HG02642 (cell line): ENCODE results near the gene PRKACG.
"Not testable (repeated sequence)": the region's sequence is repeated elsewhere in the genome, so short reads cannot be mapped to it uniquely, and the experiment has no call there.

Experiments used
- ATAC-seq: cut with Tn5 transposase; IDR thresholded peaks from one replicate; pipeline ENCODE4 v1.9.1; 2021; ENCODE audit warnings: mild to moderate bottlenecking; ENCODE audit not compliant: unreplicated experiment, poor library complexity

PRKACG gene

GRCh38 chr9:69027355-69028097, 13.6 kb upstream of the PRKACG start:
- ATAC-seq, result peak; percentile 82

DNA sequence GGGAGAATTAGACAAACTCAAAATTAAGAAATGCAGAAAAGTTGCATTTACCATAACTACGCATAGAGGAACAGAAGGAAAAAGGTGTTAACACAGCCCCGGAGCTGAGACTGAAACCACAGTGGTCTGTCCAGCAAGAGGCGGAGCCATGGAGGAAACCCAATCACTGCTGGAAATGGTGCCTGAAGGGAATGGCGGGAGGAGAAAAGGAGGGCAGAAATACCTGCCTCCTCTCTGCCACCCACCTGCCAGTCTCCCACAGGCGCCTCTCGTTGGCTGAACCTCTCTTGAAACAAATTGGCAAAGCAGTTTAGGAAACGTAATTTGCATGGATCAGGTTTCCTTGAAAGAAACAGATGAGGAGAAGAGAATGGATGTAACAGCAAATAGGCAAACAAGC, 9.7 kb upstream of the PRKACG start:
- ATAC-seq, result no peak

- ATAC-seq, result no peak
Observed at GRCh38 chr9:69020301-69021145, 6.6 kb upstream of the PRKACG start.

DNA sequence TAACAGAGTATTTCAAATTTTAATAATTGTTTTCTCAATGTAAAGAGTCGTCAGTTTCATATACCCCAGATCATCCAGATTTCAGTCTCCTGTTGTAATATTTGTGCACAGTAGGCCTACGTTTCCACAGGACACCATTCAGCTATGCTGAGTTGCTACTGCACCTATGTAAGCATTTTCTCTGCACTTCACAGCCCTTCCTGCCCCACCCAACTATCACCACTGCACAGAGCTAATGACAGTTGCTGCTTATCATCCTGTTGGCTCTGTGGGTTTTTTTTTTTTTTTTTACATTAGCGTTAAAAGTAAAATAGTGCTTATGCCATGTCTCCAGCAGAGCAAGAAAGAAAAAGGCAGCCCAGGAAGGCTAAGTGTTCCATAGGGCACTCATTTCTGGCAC, 5.9 kb upstream of the PRKACG start:
- ATAC-seq, result no peak

- ATAC-seq, result no peak
Observed at GRCh38 chr9:69018737-69019136, 4.8 kb upstream of the PRKACG start.

- no peak for ATAC-seq
Observed at GRCh38 chr9:69016191-69017096, 2.5 kb upstream of the PRKACG start.

DNA sequence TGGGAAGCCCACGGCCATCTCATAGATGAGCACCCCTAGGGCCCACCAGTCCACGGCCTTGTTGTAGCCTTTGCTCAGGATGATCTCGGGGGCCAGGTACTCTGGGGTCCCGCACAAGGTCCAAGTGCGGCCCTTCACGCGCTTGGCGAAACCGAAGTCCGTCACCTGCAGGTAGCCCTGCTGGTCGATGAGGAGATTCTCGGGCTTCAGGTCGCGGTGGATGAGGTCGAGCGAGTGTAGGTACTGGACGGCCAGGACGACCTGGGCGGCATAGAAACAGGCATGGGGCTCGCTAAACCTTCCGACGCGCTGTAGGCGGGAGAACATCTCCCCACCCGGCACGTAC, 558 bp downstream of the PRKACG start:
- ATAC-seq, result no peak

DNA sequence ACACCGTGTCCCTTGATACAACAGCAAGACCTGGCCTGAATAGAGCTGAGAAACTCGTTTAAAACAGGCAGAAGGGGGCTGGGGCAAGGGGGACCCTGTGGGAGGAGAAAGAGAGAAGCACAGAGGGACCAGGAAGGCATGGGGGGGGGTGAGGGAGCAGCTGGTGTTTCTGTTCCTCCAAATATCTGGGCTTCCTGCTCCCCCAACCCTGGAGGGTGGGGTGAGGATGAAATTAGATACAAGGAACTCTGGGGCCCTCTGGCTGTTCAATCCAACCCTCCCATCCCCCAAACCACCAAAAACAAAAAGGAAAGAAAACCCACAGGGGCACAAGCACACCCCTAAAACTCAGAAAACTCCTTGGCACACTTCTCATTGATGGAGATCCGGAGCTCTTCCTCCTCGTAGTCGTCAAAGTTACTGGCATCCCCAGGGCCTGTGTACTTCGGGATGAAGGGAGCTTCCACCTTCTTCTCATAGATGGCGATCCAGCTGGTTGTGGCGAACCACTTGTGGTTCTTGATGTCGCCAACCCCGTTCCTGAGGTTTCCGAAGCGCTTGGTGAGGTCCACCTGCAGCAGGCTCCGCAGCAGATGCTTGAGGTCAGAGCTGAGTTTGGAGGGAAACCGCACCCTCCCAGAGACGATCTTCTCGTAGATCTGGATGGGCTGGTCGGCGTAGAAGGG, 1.1 kb downstream of the PRKACG start:
- no peak for ATAC-seq

GRCh38 chr9:69009708-69010107, 4.2 kb downstream of the PRKACG start:
- ATAC-seq, result no peak

DNA sequence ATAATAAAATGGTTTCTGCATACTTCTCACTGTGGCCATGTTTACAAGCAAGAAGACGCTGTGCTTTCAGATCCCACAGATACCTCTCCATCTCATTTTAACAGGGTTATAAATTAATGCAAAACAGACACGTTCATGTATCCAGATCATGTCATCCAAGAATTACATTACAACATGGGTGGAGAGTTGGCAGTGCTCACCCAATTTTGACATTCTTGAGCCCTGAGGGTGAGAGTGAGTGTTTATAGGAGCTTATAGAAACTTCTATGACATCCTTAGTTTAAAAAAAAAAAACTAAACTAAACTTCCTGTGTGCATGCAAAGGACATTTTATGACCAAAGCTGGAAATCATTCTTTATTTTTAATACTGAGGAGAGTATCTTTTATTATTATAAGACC, 9.1 kb downstream of the PRKACG start:
- ATAC-seq, result no peak

GRCh38 chr9:69003051-69003450, 10.9 kb downstream of the PRKACG start:
- no peak for ATAC-seq

DNA sequence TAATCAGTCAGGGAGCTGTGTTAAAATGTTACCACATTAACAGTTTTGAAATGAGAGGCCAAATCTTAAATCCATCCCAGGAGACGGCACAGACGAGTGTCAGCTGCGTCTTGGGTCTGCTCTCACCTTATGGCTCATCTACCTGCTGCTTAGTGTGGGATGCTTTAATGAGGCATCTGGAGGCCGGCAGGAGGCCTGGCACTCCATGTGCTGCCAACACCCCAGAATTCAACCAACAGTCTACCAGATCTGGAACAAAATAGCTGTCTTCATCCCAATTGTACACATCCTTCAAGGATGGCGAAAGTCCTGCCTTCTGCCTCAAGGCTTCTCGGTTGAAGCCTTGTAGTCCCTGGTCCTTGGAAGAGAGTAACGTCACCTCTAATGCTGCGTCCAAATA, 12.0 kb downstream of the PRKACG start:
- ATAC-seq, result no peak

DNA sequence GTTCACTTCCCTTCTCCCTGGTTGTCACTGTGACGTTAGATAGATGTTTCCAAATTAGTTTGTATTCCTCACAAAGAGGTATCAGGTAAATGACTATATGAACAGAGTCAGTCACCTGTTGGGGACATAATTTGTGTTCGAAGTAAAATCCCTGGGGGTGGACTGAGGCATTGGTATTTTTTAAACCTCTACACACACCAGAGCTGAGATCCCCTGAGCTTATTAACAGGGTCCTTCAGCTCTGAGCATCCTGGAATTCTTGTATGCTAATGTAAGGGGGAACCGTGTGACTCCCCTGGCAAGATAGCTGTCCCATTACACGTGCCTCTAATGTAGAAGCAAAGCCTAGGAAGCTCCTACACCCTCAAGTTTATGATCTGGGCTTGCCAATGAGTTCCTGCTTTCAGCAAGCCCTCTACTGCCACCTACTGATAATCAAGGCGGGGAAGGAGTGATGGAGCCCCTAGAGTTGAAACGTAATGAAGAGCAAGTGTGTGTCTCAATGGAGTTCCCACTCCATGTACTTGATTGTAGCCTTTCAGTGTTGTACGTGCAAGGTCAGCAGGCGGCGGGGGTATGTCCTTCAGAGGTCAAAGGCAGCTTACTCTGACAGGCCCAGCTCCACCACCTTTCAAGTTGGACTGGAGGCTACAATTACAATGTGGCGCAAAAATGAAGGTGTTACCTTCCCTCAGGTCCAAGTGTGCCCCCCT, 14.4 kb downstream of the PRKACG start:
- ATAC-seq, result peak; percentile 85

GRCh38 chr9:68998812-68999211, 15.1 kb downstream of the PRKACG start:
- ATAC-seq, result no peak

DNA sequence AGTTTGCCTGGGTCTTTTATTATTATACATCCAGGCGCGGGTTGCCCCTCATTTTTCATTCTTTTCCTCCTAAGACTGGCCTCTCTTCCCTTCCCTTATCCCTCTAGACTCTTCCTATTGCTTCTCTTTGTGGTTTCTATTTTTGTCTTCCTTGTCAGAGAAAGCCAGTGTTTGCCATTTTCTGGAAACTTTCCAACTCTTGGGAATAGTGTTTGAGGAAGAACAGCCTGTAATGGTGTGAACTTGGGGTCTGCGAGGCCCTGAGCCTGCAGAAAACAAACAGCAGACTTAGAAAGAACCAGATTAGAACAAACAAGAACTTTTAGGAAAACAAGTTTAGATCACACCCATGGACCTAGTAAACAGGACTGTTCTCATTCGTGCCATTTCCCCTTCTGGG, 15.5 kb downstream of the PRKACG start:
- no peak for ATAC-seq

GRCh38 chr9:68997666-68998065, 16.2 kb downstream of the PRKACG start:
- ATAC-seq, result no peak

- no peak for ATAC-seq
Observed at GRCh38 chr9:68996462-68996861, 17.5 kb downstream of the PRKACG start.

GRCh38 chr9:68995776-68996175, 18.1 kb downstream of the PRKACG start:
- ATAC-seq, result no peak

GRCh38 chr9:68991457-68991856, 22.5 kb downstream of the PRKACG start:
- ATAC-seq, result no peak

DNA sequence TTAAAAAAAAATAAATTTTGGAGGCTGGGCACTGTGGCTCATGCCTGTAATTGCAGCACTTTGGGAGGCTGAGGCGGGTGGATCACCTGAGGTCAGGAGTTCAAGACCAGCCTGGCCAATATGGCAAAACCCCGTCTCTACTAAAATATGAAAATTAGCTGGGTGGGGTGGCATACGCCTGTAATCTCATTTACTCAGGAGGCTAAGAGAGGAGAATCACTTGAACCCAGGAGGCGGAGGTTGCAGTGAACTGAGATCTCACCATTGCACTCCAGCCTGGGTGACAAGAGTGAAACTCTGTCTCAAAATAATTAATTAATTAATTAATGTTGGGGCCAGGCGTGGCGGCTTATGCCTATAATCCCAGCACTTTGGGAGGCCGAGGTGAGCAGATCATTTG, 27.0 kb downstream of the PRKACG start:
- not testable (repeated sequence) for ATAC-seq
